ENCODE data around the gene EXOC1L. TPM values are rescaled to one million over a fixed set of nuclear protein-coding genes. Genes with fewer than 3 reads are reported as not detected.

Gene EXOC1L
- total RNA-seq, 2 experiments from 2014 or later: not detected

- intact Hi-C loops (cut with micrococcal nuclease): no loop called here
- H3K27me3 Mint-ChIP-seq: no peaks in the 10 kb centered on the region
- no peak for DNase-seq
- peaks cover 8% of the 10 kb centered on the region for H3K4me1 Mint-ChIP-seq (ENCODE audit: low read depth)
- POLR2A ChIA-PET: no interaction called here
- no peaks in the 10 kb centered on the region for H3K9me3 Mint-ChIP-seq
- no peak for TF ChIP-seq CTCF (IDR thresholded peaks at IDR 0.05)
- H3K36me3 Mint-ChIP-seq (ENCODE audit: low read depth): peaks cover 22% of the 10 kb centered on the region
- H3K27ac Mint-ChIP-seq: no peak overlapping the region
- ATAC-seq: no peak
- CTCF ChIA-PET: no interaction called here
- no peak overlapping the region for H3K4me3 Mint-ChIP-seq
These were observed 51.8 kb downstream of the EXOC1L start for GRCh38 chr4:55871299-55871800.

GRCh38 chr4:55874831-55875230 is 55.2 kb downstream of the EXOC1L start:
- Mint-ChIP-seq H3K4me1 (ENCODE audit: low read depth) (no peaks in the 10 kb centered on the region), H3K36me3 (ENCODE audit: low read depth) (peaks cover 25% of the 10 kb centered on the region), H3K27me3 (no peaks in the 10 kb centered on the region), H3K4me3 (no peak overlapping the region), H3K9me3 (no peaks in the 10 kb centered on the region), H3K27ac (no peak overlapping the region)
- intact Hi-C loops (cut with micrococcal nuclease): no loop called here
- ATAC-seq (no peak), DNase-seq (no peak)
- POLR2A ChIA-PET: no interaction called here
- CTCF ChIA-PET: no interaction called here
- no peak for TF ChIP-seq CTCF (IDR thresholded peaks at IDR 0.05)

GRCh38 chr4:55876387-55876786 is 56.8 kb downstream of the EXOC1L start:
- intact Hi-C loops (cut with micrococcal nuclease): no loop called here
- DNase-seq (no peak), ATAC-seq (no peak)
- no peaks in the 10 kb centered on the region for H3K4me1 Mint-ChIP-seq (ENCODE audit: low read depth)
- no peak overlapping the region for H3K4me3 Mint-ChIP-seq
- no peak overlapping the region for H3K27ac Mint-ChIP-seq
- ChIA-PET POLR2A (no interaction called here), CTCF (no interaction called here)
- H3K36me3 Mint-ChIP-seq (ENCODE audit: low read depth): peaks cover 23% of the 10 kb centered on the region
- H3K9me3 Mint-ChIP-seq: no peaks in the 10 kb centered on the region
- no peak for TF ChIP-seq CTCF (IDR thresholded peaks at IDR 0.05)
- no peaks in the 10 kb centered on the region for H3K27me3 Mint-ChIP-seq

- Mint-ChIP-seq H3K36me3 (ENCODE audit: low read depth) (peaks cover 30% of the 10 kb centered on the region), H3K4me1 (ENCODE audit: low read depth) (no peaks in the 10 kb centered on the region), H3K27ac (no peak overlapping the region), H3K9me3 (no peaks in the 10 kb centered on the region), H3K4me3 (no peak overlapping the region), H3K27me3 (no peaks in the 10 kb centered on the region)
- intact Hi-C loops (cut with micrococcal nuclease): no loop called here
- CTCF ChIA-PET: no interaction called here
- TF ChIP-seq CTCF (IDR thresholded peaks at IDR 0.05): no peak
- POLR2A ChIA-PET: interaction anchor here (0.7 kb wide), 1 partner anchor 9 kb away, joined by 3 read pairs; no protein-coding TSS in a partner anchor
- no peak for ATAC-seq
- DNase-seq: no peak
These were observed 59.6 kb downstream of the EXOC1L start for GRCh38 chr4:55879224-55879623.

GRCh38 chr4:55880652-55881280 is 61.2 kb downstream of the EXOC1L start:
- no peaks in the 10 kb centered on the region for H3K4me1 Mint-ChIP-seq (ENCODE audit: low read depth)
- ChIA-PET POLR2A (no interaction called here), CTCF (no interaction called here)
- TF ChIP-seq CTCF (IDR thresholded peaks at IDR 0.05): no peak
- H3K36me3 Mint-ChIP-seq (ENCODE audit: low read depth): peaks cover 28% of the 10 kb centered on the region
- no peak overlapping the region for H3K27ac Mint-ChIP-seq
- H3K27me3 Mint-ChIP-seq: no peaks in the 10 kb centered on the region
- ATAC-seq: no peak
- H3K4me3 Mint-ChIP-seq: no peak overlapping the region
- intact Hi-C loops (cut with micrococcal nuclease): no loop called here
- no peaks in the 10 kb centered on the region for H3K9me3 Mint-ChIP-seq
- no peak for DNase-seq

Measured in activated CD8-positive, alpha-beta T cell treated with anti-CD3 and anti-CD28 coated beads for 36 hours (primary cell).